ENCODE data around the gene MBD3. TPM values are rescaled to one million over a fixed set of nuclear protein-coding genes. Genes with fewer than 3 reads are reported as not detected.
"Not testable (repeated sequence)": the region's sequence is repeated elsewhere in the genome, so short reads cannot be mapped to it uniquely, and the experiment has no call there.

Gene MBD3
- total RNA-seq, 1 donor from 2014 or later, result 115 TPM

- no peak for DNase-seq (ENCODE audit: low read depth)
- no peak for TF ChIP-seq CTCF (conservative IDR thresholded peaks at IDR 0.05; ENCODE audit: low read depth, low read length)
- H3K4me3 ChIP-seq (ENCODE audit: low read depth, low read length), result no peak overlapping the region
Measured at GRCh38 chr19:1540365-1540925, 52.2 kb downstream of the MBD3 start.

GRCh38 chr19:1539749-1540148, 52.9 kb downstream of the MBD3 start:
- DNase-seq (ENCODE audit: low read depth); H3K4me3 ChIP-seq (ENCODE audit: low read depth, low read length): not testable (repeated sequence)

- no peak for DNase-seq (ENCODE audit: low read depth)
- no peak overlapping the region for H3K4me3 ChIP-seq (ENCODE audit: low read depth, low read length)
- no peak for TF ChIP-seq CTCF (conservative IDR thresholded peaks at IDR 0.05; ENCODE audit: low read depth, low read length)
Measured at GRCh38 chr19:1538978-1539377, 53.7 kb downstream of the MBD3 start.

GRCh38 chr19:1535699-1536098, 57.0 kb downstream of the MBD3 start:
- not testable (repeated sequence) for DNase-seq (ENCODE audit: low read depth); H3K4me3 ChIP-seq (ENCODE audit: low read depth, low read length)

GRCh38 chr19:1534972-1535371, 57.7 kb downstream of the MBD3 start:
- TF ChIP-seq CTCF (conservative IDR thresholded peaks at IDR 0.05; ENCODE audit: low read depth, low read length), result no peak
- no peak overlapping the region for H3K4me3 ChIP-seq (ENCODE audit: low read depth, low read length)
- DNase-seq (ENCODE audit: low read depth), result no peak

- DNase-seq (ENCODE audit: low read depth), result no peak
- TF ChIP-seq CTCF (conservative IDR thresholded peaks at IDR 0.05; ENCODE audit: low read depth, low read length), result no peak
- H3K4me3 ChIP-seq (ENCODE audit: low read depth, low read length), result no peak overlapping the region
Measured at GRCh38 chr19:1533510-1534150, 59.0 kb downstream of the MBD3 start.

- no peak for TF ChIP-seq CTCF (conservative IDR thresholded peaks at IDR 0.05; ENCODE audit: low read depth, low read length)
- DNase-seq (ENCODE audit: low read depth), result no peak
- H3K4me3 ChIP-seq (ENCODE audit: low read depth, low read length), result no peak overlapping the region
Measured at GRCh38 chr19:1532003-1532402, 60.7 kb downstream of the MBD3 start.

- no peak for DNase-seq (ENCODE audit: low read depth)
- no peak for TF ChIP-seq CTCF (conservative IDR thresholded peaks at IDR 0.05; ENCODE audit: low read depth, low read length)
- H3K4me3 ChIP-seq (ENCODE audit: low read depth, low read length), result no peak overlapping the region
Measured at GRCh38 chr19:1531587-1531986, 61.1 kb downstream of the MBD3 start.

- H3K4me3 ChIP-seq (ENCODE audit: low read depth, low read length); DNase-seq (ENCODE audit: low read depth): not testable (repeated sequence)
Measured at GRCh38 chr19:1530856-1531255, 61.8 kb downstream of the MBD3 start.
